ENCODE results near the gene VPS13D. TPM values are rescaled to one million over a fixed set of nuclear protein-coding genes. Genes with fewer than 3 reads are reported as not detected.

VPS13D gene
- total and polyA plus RNA-seq, 10 donors = 10.1 to 108 (median 86.3) TPM

DNA sequence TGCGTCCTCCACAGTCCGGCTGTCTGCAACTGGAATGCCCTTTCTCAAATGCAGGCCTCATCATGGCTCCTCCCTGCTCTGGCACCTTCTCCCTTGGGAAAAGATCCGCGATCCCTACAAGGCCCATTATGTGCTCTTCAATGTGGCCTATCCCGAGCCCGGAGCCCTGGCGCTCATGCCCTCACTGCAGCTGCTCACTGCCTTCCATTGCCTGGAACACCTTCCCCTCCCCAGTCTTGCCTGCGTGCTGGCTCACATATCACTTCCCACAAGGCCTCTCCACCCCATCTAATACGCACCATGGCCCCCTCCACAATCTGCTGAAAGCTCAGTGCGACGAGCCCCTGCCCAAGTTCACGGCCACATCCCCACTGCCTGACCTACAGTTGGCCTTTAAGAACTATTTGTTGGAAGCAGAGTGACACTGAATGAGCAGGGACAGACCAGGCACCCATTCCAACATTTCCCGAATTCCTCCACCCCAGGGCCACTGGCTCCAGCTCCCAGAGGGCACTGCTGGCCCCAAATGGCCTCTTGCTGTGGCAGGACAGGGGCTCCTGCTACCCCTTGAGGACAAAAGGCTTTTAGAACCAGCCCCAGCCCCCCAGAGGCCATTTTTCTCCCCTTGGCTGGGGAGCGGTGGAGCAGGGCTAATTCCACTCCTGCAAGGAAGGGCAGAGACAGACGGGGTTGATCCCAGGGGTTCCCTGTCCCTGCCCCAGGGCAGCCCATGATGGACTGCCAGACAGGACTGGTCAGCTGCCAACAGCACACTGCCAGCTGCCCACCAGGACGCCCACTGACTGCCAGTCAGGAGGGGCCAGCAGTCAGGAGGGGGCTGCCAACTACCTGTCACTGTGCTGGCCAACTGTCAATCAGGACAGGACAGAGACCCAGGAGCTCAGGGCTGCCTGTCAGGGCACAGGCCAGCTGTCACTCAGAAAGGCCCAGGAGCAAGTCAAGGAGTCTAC lies 323.4 kb downstream of the VPS13D start:
- no peak for DNase-seq
- peaks cover 0 to 31% (median 2%) of the 10 kb centered on the region in 6 donors for H3K4me1 ChIP-seq

DNA sequence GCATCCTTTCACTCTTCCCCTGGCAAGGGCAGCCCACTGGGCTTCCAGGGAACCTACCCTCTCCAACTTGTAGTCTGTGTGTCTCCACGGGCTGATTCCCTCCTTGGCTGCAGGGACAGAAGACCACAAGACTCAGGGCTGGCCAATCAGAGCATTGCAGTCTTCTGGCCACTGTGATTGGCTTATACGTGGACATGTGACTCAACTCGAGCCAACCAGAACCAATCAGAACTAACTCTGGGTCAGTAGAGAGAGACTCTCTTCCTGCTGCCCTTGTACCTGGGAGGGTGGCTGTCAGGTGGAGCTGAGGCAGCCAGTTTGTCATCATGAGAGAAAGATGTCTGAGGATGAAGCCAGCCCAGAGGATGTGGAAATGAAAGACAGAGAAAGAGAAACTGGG lies 324.1 kb downstream of the VPS13D start:
- Histone ChIP-seq H3K9me3 (no peaks in the 10 kb centered on the region), H3K4me1 (peaks cover 0 to 31% (median 2%) of the 10 kb centered on the region in 6 donors), H3K27ac (peak overlapping the region in 3 of 8 donors; percentile 22 to 43 (median 29)), H3K4me3 (no peak overlapping the region), H3K36me3 (no peaks in the 10 kb centered on the region), H3K27me3 (replicated peaks in 1 of 7) (no peaks in the 10 kb centered on the region)
- 55 to 90% (median 85%) methylated on average over 3 of the region's 3 CpGs for WGBS, 5 donors
- intact Hi-C loops (cut with DNase I; ENCODE audit: low total_unique reads) = no loop called here
- TF ChIP-seq POLR2AphosphoS5 (IDR thresholded peaks at IDR 0.05) = no peak
- TF ChIP-seq, protein P1, sequence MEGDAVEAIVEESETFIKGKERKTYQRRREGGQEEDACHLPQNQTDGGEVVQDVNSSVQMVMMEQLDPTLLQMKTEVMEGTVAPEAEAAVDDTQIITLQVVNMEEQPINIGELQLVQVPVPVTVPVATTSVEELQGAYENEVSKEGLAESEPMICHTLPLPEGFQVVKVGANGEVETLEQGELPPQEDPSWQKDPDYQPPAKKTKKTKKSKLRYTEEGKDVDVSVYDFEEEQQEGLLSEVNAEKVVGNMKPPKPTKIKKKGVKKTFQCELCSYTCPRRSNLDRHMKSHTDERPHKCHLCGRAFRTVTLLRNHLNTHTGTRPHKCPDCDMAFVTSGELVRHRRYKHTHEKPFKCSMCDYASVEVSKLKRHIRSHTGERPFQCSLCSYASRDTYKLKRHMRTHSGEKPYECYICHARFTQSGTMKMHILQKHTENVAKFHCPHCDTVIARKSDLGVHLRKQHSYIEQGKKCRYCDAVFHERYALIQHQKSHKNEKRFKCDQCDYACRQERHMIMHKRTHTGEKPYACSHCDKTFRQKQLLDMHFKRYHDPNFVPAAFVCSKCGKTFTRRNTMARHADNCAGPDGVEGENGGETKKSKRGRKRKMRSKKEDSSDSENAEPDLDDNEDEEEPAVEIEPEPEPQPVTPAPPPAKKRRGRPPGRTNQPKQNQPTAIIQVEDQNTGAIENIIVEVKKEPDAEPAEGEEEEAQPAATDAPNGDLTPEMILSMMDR (IDR thresholded peaks at IDR 0.05 in 8 of 11, conservative IDR thresholded peaks at IDR 0.05 in 3 of 11) = no peak
- no peak for TF ChIP-seq POLR2A (IDR thresholded peaks at IDR 0.05)
- no peak for DNase-seq

More for the DNA sequence above, 323.4 kb downstream of the VPS13D start:
- Histone ChIP-seq H3K27me3 (replicated peaks in 1 of 7) (no peaks in the 10 kb centered on the region), H3K4me3 (no peak overlapping the region), H3K9me3 (no peaks in the 10 kb centered on the region), H3K36me3 (no peaks in the 10 kb centered on the region), H3K27ac (peak overlapping the region in 5 of 8 donors; percentile 4 to 43 (median 29))
- intact Hi-C loops (cut with DNase I; ENCODE audit: low total_unique reads) = no loop called here
- WGBS, 5 donors = 85 to 87% (median 86%) methylated on average over 14 to 16 of the region's 16 CpGs
- TF ChIP-seq POLR2A (IDR thresholded peaks at IDR 0.05) = no peak
- TF ChIP-seq, protein P1 (IDR thresholded peaks at IDR 0.05 in 8 of 11, conservative IDR thresholded peaks at IDR 0.05 in 3 of 11) = no peak
- peak in 1 of 3 donors; percentile 14 for TF ChIP-seq POLR2AphosphoS5 (IDR thresholded peaks at IDR 0.05)

DNA sequence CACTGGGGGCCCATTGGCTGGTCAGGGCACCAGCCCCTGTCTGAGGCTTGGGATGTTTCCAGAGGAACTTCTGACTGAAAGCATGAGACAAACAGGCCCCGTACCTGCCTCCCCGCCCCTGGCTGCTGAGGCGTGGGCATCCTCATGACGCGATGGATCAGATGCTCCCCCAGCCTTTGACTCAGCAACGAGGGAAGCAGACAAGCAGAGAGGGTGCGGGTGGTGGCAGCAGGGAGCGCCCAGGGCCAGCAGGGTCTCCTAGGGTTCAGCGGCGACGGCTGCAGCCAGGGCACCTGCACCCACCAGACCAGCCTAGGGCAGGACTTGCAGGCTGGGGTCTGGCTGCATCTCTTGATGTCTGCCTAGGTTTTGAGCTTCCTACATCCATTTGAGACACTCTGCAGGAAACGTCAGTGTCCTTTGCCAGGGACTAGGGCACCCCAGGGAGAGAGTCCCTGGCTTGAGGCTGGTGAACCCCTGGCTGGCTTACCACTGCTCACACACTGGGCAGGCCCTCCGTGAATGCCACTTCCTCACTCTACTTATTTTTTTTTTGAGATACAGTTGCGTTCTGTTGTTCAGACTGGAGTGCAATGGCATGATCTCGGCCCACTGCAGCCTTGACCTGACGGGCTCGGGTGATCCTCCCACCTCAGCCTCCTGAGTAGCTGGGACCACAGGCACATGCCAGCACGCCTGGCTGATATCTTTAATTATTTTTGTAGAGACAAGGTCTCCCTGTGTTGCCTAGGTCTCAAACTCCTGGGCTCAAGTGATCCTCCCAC lies 324.9 kb downstream of the VPS13D start:
- Histone ChIP-seq H3K27ac (no peak overlapping the region), H3K4me1 (peaks cover 0 to 31% (median 2%) of the 10 kb centered on the region in 6 donors), H3K36me3 (no peaks in the 10 kb centered on the region), H3K27me3 (replicated peaks in 1 of 7) (no peaks in the 10 kb centered on the region), H3K9me3 (no peaks in the 10 kb centered on the region), H3K4me3 (no peak overlapping the region)
- TF ChIP-seq POLR2AphosphoS5 (IDR thresholded peaks at IDR 0.05) (no peak), POLR2A (IDR thresholded peaks at IDR 0.05) (no peak)
- TF ChIP-seq, protein P1 (IDR thresholded peaks at IDR 0.05 in 8 of 11, conservative IDR thresholded peaks at IDR 0.05 in 3 of 11) = no peak
- DNase-seq = no peak
- intact Hi-C loops (cut with DNase I; ENCODE audit: low total_unique reads) = no loop called here
- WGBS, 5 donors = 82 to 91% (median 87%) methylated on average over 9 to 18 of the region's 18 CpGs
